ENCODE results near the gene HAND2.

Gene HAND2

GRCh38 chr4:173535957-173536356 is 5.9 kb upstream of the HAND2 start:
- DNase-seq (ENCODE audit: low spot score), result no peak

GRCh38 chr4:173535165-173535902 is 5.3 kb upstream of the HAND2 start:
- no peak for DNase-seq (ENCODE audit: low spot score)

- no peak for DNase-seq (ENCODE audit: low spot score)
Observed at GRCh38 chr4:173534434-173534833, 4.4 kb upstream of the HAND2 start.

GRCh38 chr4:173532725-173533511 is 2.9 kb upstream of the HAND2 start:
- DNase-seq (ENCODE audit: low spot score), result no peak

- no peak for DNase-seq (ENCODE audit: low spot score)
Observed at GRCh38 chr4:173531086-173531965, 1.3 kb upstream of the HAND2 start.

- no peak for DNase-seq (ENCODE audit: low spot score)
Observed at GRCh38 chr4:173530326-173531085, 477 bp upstream of the HAND2 start.

GRCh38 chr4:173528378-173529321 is 1.4 kb downstream of the HAND2 start:
- DNase-seq (ENCODE audit: low spot score), result no peak

GRCh38 chr4:173527103-173527891 is 2.7 kb downstream of the HAND2 start:
- DNase-seq (ENCODE audit: low spot score), result no peak

GRCh38 chr4:173526724-173527102 is 3.3 kb downstream of the HAND2 start:
- no peak for DNase-seq (ENCODE audit: low spot score)

GRCh38 chr4:173526027-173526482 is 4.0 kb downstream of the HAND2 start:
- no peak for DNase-seq (ENCODE audit: low spot score)

- DNase-seq (ENCODE audit: low spot score), result no peak
Observed at GRCh38 chr4:173525118-173526011, 4.7 kb downstream of the HAND2 start.

GRCh38 chr4:173524218-173525117 is 5.6 kb downstream of the HAND2 start:
- no peak for DNase-seq (ENCODE audit: low spot score)

GRCh38 chr4:173522951-173523395 is 7.1 kb downstream of the HAND2 start:
- no peak for DNase-seq (ENCODE audit: low spot score)

GRCh38 chr4:173522160-173522950 is 7.7 kb downstream of the HAND2 start:
- DNase-seq (ENCODE audit: low spot score), result no peak

- DNase-seq (ENCODE audit: low spot score), result no peak
Observed at GRCh38 chr4:173521467-173522159, 8.4 kb downstream of the HAND2 start.

- DNase-seq (ENCODE audit: low spot score), result no peak
Observed at GRCh38 chr4:173520921-173521466, 9.0 kb downstream of the HAND2 start.

Measured in Ammon's horn (tissue), 1 donor.